Posterior vena cava (tissue), 2 donors: ENCODE results near the gene CR1. TPM values are rescaled to one million over a fixed set of nuclear protein-coding genes. Genes with fewer than 3 reads are reported as not detected.
A peak's percentile ranks its signal among the peaks of the same experiment; 100 is the strongest.
"Not testable (repeated sequence)": the region's sequence is repeated elsewhere in the genome, so short reads cannot be mapped to it uniquely, and the experiment has no call there.

Source experiments
- DNase-seq: peaks from one replicate; pipeline ENCODE4 v3.0.0-alpha.2; 2020; ENCODE audit warnings: low spot score
- intact Hi-C, 2 donors: fragments of 100-400 bp; cut with DNase I; formaldehyde crosslinking; loops; one replicate each; pipeline versions ENCODE4 v1.14.1 to v1.14.2; 2022 to 2023
- long read RNA-seq, 2 donors: library from polyadenylated mRNA; unstranded; transcript quantifications; one replicate each; pipeline ENCODE4 v2.0.0, GENCODE V29; 2020 to 2021
- total RNA-seq, 2 donors: library from RNA; stranded (reverse); fragmentation: NEBNext Ultra II Directional; extraction: Animal tissue kit (Norgen Biotek cat#: 25700); gene quantifications; one replicate each; pipeline ENCODE4 v1.2.1, GENCODE V29; 2021
- donor health status: DM: yes; HTN: yes; CAD: no.
- donor health status: DM: yes; HTN: yes; CAD: no.

Gene CR1
- total RNA-seq, result 10 to 100 TPM in 1 of 2 donors, 1 to 10 TPM in 1; 6.3 to 23.0 TPM
- long read RNA-seq, donor 1, partial matches to known transcripts, result 2 of 5 reads
- long read RNA-seq, donor 1, other reads (novel, unspliced or antisense), result 3 of 5 reads
- long read RNA-seq, donor 2, partial matches to known transcripts, result 0 of 1 reads
- long read RNA-seq, donor 2, other reads (novel, unspliced or antisense), result 1 of 1 reads

DNA sequence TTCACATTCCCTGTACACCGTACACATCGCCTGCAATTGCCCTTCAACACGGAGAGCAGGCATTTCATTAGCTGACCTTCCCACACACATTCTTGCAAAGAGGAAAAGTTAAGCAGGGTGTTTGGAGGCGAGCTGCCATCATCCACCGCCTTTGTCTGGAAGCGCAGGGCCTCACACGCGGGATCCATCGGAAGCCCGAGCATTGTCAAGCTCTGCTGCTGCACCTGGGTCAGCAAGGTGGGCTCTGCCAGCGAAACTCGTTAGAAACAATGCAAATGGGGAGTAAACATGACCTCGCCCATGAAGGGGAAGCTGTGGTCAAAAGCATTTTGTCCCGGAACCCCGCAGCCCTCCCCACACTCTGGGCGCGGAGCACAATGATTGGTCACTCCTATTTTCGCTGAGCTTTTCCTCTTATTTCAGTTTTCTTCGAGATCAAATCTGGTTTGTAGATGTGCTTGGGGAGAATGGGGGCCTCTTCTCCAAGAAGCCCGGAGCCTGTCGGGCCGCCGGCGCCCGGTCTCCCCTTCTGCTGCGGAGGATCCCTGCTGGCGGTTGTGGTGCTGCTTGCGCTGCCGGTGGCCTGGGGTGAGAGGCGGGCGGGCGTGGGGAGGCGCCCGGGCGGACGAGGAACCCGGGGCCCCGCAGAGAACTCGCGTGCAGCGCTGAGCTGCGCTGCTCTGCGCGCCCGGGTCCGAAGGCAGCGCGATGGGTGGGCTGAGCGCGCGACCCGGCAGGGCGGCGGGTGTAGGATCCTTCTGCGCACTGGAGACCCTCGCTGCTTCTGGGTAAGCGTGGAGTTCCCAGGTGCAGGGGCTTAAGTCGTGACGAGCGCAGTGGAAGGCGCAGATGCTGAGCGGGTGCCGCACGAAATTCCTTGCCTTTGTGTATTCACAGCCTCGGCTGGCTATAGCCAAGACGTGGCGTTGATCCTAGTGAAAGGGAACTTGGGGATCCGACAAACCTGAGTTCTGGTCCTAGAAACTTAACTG lies at the start of gene CR1:
TSS of gene CR1 (plus strand) at position 357 of the 992 bp plus-strand sequence. CDS start at position 468, 111 bp downstream.
- intact Hi-C loops, result no loop called here
- peak; percentile 85 for DNase-seq

DNA sequence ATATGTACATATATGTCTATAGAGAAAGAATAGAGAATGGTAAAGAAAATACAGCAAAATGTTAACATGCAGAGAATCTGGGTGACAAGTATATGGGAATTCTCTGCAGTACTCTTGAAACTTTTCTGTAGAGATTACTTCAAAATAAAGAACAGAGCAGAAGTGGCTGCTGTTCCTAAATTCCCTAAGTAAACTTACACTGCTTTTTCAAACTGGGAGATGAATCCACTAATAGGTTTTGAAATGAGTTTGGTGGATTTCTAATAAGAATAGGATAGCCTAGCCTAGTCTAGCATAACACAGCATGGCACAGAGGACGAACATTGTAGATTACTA lies 42.3 kb upstream of the CR1 start:
- no peak for DNase-seq
- intact Hi-C loops, result no loop called here

DNA sequence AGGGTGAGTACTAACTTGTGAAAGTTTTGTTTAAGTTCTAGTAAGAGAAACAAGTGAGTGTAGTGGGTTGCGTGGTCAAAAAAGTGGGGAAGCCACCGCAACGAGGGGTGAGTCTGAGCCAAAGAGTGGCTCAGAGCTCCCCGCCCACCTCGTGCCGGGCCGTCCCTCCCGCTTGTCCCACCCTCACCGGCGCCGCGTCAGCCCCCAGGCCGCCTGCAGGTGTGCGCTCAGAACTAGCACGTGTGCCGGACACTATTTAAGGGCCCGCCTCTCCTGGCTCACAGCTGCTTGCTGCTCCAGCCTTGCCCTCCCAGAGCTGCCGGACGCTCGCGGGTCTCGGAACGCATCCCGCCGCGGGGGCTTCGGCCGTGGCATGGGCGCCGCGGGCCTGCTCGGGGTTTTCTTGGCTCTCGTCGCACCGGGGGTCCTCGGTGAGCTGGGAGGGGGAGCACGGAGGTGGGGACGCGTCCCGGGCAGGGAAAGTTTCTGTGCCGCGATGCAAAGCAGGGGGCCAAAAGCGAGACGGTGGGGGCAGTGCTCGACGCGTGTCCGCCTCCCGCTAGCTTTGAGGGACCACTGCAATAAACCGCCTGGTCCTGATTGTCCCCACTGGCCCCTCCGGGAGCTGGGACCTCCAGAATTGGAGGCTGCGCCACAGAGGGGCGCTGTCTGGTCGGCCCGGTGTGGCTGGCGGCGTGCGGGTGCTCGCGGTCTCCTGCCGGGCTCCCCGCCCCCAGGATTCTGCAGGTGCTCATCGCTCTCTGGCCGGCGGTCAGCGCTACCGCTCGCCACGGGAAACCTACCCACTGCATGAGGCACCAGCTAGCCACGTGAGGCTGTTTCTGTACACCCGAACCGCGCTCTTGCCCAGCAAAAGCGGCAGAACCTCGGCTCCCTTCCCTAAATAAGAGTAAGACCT lies 41.7 kb upstream of the CR1 start, which contains the start of gene CR2:
TSS of gene CR2 (plus strand) at position 283 of the 919 bp plus-strand sequence. CDS start at position 374, 91 bp downstream.
- intact Hi-C loops, result no loop called here
- peak; percentile 79 for DNase-seq

DNA sequence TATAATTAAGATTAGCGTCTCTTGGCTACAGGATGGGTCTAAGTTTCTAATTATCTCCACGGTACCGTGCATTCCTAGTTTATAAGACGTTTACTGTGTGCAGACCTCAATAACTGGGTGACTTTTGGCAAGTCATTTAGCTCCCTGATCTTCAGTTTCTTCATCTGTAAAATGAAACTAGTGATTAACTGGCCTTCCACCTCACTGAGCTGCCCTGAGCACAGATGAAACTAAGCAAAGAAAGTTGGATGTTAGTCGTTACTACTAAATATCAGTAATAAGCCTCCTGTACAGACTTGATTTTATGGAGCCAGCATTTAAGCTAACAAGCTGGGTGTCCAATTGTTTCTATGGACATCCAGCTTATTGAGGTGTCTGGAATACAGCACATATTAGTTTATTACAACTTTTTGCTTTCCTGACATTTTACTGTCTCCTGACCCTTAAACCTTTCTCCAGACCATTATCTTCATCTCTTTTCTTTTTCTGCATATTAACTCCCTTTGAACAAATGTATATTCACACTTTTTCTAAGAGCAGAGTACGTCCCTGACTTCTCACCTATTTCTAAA lies 40.7 kb upstream of the CR1 start:
- intact Hi-C loops, result no loop called here
- no peak for DNase-seq

DNA sequence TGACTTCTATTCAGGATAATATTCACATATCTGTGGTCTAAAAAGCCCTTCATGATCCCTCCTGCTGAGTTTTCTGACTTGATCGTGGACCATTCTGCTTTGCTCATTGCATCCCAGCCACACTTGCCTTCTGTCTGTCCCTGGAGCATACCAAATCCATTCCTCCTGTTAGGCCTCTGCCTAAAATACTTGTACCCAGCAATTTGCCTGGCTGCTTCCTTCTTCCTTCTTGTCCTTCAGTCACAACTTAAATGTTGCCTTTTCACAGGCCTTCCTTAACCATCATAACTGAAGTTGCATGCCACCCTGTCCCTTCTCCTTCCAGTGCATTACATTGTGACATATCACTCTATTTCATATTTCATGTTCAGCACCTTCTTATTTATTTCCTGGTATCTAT lies 37.5 kb upstream of the CR1 start:
- DNase-seq, result no peak
- intact Hi-C loops, result no loop called here

DNA sequence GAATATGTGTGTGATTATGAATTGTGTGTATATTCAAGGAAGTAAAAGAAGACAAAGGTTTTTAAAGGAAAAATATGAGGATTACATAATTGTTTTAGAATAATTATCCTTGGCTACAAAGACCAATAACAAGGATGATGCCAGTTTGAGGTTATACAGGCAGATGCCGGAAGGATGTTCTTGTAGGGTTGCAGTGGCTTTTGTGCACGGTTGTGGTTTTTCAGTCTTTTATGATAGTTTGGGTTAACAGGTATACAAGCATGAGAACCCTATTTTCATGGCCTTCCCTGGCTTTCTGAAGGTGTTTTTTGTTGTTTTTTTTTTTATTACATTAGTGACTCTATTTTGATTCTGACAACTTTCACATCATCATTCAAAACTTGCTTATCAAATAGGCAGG lies 36.9 kb upstream of the CR1 start:
- DNase-seq, result no peak
- intact Hi-C loops, result no loop called here

DNA sequence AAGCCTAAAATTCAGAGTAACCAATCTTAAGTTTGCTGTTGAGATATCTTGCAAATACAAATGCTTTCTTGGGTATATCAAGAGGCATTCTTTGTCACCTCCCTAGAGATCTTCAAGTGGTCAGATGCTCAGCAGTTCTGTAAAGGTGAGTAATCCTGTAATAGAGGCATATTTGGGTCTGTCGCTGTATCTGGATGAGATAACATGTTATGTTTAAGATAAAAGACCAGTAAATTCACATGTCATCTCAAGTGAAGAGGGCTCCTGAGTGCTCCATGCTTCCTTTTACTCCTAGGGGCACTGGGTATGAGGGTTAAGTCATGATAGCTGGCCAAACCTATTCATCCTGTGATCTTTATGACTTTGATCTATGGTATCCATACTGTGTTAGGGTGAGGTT lies 34.3 kb upstream of the CR1 start:
- no peak for DNase-seq
- intact Hi-C loops, result no loop called here

DNA sequence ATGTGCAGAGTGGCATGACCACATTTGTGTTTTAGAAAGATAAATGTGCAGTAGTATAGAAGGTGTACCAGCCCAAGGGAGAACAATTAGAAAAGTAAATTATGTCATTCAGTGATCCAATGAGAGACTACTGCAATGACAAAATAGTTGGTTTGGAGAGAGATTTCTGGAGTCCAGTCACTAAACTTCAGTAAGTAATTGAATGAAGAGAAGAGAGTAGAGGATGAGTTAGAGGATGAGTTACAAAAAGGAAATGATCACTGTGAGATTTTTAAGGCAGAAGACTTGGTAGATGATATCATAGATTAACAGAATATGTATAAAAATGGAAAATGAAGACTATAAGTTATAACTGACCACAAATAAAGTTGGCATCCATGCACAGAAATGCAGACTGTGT lies 33.4 kb upstream of the CR1 start:
- no peak for DNase-seq
- intact Hi-C loops, result no loop called here

DNA sequence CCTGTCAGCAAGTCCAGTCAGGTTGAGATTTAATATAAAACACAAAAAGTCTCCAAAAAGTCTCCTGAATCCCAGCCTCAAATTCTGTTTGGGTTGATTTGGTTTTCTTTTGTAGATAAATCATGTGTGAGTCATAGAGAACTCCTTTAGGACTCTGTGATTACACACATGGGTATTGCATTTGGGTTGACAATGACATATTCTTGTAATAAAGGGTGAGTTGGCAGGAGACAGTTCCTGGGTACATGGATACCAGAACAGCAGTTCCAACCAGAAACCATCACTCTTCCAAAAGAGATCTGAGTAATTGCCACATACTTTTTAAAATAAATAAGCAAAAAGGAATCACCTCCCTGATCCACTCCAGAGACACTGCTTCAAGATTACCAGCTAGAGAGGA lies 32.9 kb upstream of the CR1 start:
- no peak for DNase-seq

DNA sequence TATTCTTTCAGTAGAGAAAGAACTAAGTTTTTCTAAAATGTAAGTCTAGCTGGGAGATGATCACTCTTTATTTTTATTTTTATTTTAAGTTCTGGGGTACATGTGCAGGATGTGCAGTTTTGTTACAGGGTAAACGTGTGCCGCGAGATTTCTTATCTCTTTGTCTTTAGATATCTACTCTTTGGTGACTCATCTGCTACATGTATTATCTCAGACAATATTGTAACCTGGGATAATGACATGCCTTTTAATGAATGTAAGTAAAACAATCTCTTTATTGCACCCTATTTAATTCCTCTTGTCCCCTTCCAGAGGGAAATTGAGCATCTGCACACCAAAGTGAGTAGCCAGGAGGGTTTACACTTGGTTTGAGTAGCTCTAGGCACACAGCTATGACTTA lies 32.4 kb upstream of the CR1 start:
- no peak for DNase-seq
- intact Hi-C loops, result no loop called here

More for the DNA sequence above, 32.9 kb upstream of the CR1 start:
- intact Hi-C loops, result no loop called here

DNA sequence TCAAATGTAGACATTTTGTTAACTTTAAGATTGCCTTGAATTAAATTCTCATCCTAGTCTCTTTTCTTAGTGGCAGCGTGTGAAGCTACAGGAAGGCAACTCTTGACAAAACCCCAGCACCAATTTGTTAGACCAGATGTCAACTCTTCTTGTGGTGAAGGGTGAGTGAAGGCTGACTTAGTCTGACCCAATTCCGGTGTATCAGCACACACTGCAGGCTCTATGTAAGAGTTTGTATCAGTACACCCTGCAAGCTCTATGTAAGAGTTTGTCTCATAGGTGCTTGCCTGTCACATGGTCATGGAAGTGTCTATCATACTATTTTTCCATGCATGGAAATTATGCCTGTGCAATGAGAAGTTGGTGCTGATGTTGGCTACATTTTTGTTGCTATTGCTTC lies 25.0 kb upstream of the CR1 start:
- no peak for DNase-seq
- intact Hi-C loops, result no loop called here

DNA sequence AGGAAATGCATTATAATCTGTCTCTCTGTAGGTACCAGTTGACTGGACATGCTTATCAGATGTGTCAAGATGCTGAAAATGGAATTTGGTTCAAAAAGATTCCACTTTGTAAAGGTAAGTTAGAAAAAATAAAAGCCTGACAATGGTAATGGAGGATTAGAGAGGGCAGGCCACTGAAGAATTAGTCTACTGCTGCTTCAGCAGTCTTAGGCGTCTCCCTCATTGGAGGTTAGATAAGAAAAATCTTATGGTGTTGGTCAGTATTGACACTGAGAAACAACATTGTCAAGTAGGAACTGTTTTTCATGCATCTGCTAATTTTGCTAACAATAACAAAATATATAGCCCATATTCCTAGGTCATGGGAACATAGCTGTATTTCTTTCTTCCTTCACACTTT lies 21.7 kb upstream of the CR1 start:
- intact Hi-C loops, result no loop called here
- DNase-seq, result no peak

DNA sequence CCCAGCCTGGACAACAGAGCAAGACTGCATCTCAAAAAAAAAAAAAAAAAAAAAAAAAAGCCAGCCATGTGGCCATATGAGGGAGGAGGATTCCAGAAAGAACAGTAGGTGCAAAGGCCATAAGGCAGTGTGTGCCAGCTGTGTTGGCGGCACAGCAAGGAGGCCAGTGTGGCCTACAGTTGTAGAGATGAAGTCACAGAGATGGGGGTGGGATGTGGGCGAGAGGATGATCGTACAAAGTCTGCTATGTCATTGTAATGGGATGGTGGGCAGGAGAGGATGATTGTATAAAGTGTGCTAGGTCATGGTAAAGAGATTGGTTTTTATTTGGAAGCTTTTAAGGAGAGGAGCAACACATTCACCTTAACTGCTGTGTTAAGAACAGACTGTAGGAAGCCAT lies 9.8 kb upstream of the CR1 start:
- DNase-seq, result no peak
- intact Hi-C loops, result no loop called here

DNA sequence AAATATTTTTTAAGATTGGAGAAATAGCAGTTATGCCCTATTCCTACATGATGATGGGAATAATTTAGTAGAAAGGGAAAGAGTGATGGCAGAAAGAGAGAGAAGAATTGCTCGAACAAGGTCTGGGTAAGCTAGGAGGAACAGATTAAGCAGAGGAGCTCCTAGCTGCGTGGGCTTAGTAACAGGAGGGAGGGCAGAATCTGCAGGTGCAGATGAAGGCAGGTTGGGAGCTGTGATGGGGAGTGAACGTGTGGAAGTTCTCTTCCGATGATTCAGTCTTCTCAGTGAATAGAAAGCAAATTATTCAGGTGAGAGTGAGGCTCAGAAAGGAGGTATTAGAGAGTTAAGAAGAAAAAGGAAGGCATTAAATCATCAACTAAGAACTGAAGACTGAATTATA lies 8.3 kb upstream of the CR1 start:
- DNase-seq, result no peak
- intact Hi-C loops, result no loop called here

DNA sequence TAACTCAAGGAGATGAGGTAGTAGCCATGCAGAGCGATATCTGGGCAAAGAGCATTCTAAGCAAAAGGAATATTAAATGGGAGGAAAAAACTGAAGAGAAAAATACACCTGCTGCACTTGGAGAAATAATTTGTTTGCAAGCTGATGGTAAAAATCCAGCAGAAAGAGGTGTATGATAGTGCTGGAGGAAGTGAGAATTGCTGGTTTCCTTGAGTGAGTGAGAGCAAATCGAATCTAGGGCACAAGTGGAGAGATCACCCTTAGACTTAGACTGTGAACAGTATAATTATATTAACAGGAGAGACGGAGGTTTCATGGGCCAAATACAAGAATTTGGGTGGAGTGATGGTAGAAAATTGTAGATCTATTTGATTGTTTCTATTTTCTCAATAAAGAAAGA lies 2.7 kb upstream of the CR1 start:
- DNase-seq, result no peak
- intact Hi-C loops, result no loop called here

DNA sequence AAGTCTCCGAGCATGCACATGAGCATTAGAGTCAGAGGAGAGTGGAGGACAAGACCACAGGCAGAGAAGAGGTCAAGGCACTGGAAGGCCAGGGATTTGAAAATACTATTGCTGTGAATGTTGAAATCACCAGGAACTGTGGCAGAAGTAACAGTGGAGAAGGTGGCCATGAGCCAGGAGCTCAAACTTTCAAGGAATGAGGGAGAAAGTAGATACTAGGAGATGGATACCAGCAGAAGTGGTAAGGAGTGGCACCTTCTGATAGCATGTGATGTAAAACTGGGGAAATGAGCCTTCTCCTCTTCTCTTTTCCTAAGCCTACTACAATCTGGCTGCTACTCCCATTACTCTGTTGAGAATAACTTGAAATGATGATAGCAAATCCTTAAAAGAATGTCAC lies 1.8 kb upstream of the CR1 start:
- no peak for DNase-seq
- intact Hi-C loops, result no loop called here

DNA sequence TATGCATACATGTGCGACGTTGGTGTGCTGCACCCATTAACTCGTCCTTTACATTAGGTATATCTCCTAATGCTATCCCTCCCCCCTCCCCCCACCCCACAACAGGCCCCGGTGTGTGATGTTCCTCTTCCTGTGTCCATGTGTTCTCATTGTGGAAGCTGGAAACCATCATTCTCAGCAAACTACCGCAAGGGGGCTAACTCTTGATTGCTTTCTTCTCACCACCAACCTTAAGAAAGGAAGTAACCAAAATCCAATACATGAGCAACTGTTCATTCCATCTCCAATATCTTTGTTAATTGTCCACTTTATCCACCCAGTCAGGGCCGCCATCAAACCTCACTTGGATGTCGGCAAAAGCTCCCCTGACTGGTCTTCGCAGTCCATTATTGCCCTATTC lies 676 bp upstream of the CR1 start:
- DNase-seq, intact Hi-C loops: not testable (repeated sequence)

DNA sequence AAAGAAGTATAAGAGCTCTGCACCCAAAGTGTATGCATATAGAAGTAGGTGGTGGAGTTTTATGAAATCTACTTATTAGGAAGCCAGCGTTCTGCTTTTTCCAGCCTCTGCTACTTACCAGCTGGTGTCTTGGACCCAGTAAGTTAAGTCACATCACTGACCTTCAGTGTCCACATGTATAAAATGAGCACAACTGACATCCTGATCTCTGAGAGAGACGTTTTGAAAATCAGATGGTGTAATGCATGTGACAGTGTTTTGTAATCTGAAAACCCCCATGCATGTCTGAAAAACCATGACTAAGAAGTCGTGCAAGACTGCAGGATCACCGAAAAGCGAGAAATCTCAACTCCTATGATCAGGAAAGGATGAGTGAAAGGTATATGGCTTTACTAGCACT lies 2.0 kb downstream of the CR1 start:
- no peak for DNase-seq
- intact Hi-C loops, result no loop called here

DNA sequence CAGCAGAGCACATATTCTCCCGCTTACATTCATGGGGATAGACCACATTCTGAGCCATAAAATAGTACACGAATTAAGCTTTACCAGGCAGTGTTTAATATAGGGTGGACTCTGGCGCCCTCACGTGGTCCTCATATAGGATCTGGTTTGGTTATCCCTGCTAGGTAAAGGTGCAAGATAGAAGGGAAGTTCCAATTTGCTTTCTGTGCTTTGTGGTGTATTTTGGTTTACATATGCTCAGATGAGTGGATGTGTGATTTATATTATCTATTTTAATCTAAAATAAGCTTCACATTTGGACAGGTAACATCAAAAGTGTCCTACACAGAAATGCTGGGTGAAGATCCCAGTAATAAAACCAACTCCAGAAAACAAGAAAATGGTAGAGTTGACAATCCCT lies 3.6 kb downstream of the CR1 start:
- intact Hi-C loops, result no loop called here
- peak; percentile 88 for DNase-seq

DNA sequence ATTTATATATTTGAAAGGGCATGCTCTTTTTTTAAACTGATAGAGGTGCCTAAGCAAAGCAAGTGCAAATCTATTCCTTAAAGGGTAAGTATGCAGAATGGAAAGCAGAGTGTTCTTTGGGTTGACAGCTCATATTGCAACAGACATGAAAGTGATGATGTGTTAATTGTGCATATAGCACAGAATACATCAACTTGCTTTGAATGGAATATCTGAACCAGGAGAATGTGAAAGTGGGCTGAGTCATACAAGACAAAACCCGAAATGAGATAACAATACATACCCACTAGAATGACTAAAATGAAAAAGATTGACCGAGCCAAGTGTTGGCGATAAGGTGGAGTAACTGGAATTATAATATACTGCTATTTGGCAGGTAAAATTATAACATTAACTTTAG lies 4.3 kb downstream of the CR1 start:
- DNase-seq, result no peak
- intact Hi-C loops, result no loop called here
